DOHH2 (cell line): ENCODE data around the gene LPIN1.

Experiments
- CTCF ChIP-seq: fragments of 200-600 bp; sonication (generic); IDR thresholded peaks from one replicate; pipeline ENCODE4 v1.5.1; 2014; ENCODE audit warnings: antibody characterized with exemption, mild to moderate bottlenecking, low read depth, low read length; ENCODE audit not compliant: poor library complexity, severe bottlenecking
- EZH2phosphoT487 ChIP-seq: fragments of 200-600 bp; sonication (generic); IDR thresholded peaks from 2 replicates; pipeline ENCODE4 v1.6.1; 2017; ENCODE audit warnings: borderline replicate concordance, mild to moderate bottlenecking, antibody characterized with exemption, low read length, moderate library complexity, mixed read lengths

GRCh38 chr2:11696736-11697102, 49.7 kb upstream of the LPIN1 start:
- no peak for TF ChIP-seq CTCF
- no peak for TF ChIP-seq EZH2phosphoT487
